GM23248 (cell line): ENCODE data around the gene GDAP2.

ENCODE experiments used
- EZH2 ChIP-seq: fragments of 200-600 bp; sonication (generic); IDR thresholded peaks from 2 replicates; pipeline ENCODE4 v1.6.1; 2018; ENCODE audit warnings: antibody characterized with exemption, mild to moderate bottlenecking; ENCODE audit not compliant: insufficient read depth, poor library complexity, severe bottlenecking
- EZH2phosphoT487 ChIP-seq: fragments of 200-600 bp; sonication (generic); IDR thresholded peaks from 2 replicates; pipeline ENCODE4 v1.6.1; 2018; ENCODE audit warnings: antibody characterized with exemption, moderate library complexity, mild to moderate bottlenecking, low read depth; ENCODE audit not compliant: insufficient read depth

GRCh38 chr1:117897551-117897950, 31.9 kb downstream of the GDAP2 start:
- TF ChIP-seq EZH2 (no peak), EZH2phosphoT487 (no peak)
